GM19238 (cell line): Measurements from ENCODE around the gene ARHGAP30.

Experiments used
- DNase-seq: peaks from one replicate; pipeline ENCODE4 v3.0.0; 2011; ENCODE audit warnings: low spot score; ENCODE audit not compliant: insufficient read length

Gene ARHGAP30

GRCh38 chr1:161091093-161091492, 21.4 kb upstream of the ARHGAP30 start:
- no peak for DNase-seq

DNA sequence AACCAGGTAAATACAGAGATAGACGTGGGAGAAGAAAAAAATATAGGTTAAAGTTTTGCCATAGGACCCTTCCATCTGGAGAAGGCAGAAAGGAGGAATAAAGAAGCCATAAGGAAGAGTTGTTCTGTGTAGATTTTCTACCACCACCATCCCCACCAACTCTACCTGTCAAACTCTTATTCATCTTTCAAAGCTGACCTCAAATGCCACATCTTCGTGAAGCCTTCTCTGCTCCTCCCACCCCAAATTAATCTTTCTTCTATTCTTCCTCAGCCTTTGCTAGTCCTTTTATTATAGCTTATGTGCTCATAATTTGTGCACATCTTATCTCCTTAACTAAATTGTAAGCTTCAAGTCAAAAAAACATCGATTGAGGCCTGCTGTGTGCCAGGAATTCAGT, 20.9 kb upstream of the ARHGAP30 start:
- no peak for DNase-seq

- DNase-seq: no peak
These were observed 20.2 kb upstream of the ARHGAP30 start for GRCh38 chr1:161089938-161090337.

GRCh38 chr1:161089251-161089924, 19.7 kb upstream of the ARHGAP30 start, which contains the start of gene NECTIN4:
TSS of gene NECTIN4 (minus strand) at chr1:161089558. CDS start at chr1:161089296, 262 bp downstream.
- DNase-seq: no peak

GRCh38 chr1:161088587-161089110, 19.0 kb upstream of the ARHGAP30 start:
- DNase-seq: no peak

GRCh38 chr1:161086457-161086856, 16.8 kb upstream of the ARHGAP30 start:
- DNase-seq: no peak

GRCh38 chr1:161085165-161085564, 15.5 kb upstream of the ARHGAP30 start:
- DNase-seq: no peak

- no peak for DNase-seq
These were observed 14.9 kb upstream of the ARHGAP30 start for GRCh38 chr1:161084597-161084988.

DNA sequence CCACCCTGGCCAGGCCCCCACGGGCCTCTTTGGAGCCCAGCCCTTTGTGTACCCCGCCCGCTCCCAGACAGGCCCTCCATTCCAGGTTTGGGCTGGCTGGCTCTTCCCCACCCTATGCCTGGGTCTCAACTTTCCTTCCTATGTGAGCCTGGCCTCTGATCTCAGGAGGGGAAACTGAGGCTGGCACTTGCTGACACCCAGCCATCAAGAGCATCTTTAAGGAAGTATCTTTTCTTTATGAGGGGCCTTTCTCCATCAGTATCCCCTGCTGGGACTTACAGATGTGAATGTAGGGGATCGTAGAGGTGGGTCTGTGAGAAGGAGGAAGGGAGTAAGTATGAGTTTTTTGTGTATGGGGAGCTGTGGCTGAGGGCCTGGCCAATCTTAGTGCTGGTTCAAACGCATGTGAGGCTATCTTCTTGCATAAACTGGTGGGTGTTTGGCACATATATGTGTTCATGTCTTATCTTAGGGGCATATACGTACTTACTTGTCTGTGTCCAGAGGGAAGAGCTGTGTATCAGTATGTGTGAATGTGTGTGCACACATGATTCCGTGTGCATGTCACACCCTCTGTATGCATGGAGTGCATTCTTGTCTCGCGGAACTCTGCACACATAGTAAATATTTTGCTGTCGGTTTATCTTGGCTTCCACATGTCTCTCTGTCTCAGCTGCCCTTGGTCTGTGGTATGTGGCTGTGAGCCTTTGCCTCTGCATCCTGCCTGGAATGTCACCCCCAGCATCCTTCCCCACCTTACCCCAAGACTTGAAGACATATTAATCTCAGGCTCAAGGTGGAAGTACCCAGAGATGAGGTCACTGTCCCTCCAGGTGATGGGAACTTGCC, 14.3 kb upstream of the ARHGAP30 start:
- no peak for DNase-seq

DNA sequence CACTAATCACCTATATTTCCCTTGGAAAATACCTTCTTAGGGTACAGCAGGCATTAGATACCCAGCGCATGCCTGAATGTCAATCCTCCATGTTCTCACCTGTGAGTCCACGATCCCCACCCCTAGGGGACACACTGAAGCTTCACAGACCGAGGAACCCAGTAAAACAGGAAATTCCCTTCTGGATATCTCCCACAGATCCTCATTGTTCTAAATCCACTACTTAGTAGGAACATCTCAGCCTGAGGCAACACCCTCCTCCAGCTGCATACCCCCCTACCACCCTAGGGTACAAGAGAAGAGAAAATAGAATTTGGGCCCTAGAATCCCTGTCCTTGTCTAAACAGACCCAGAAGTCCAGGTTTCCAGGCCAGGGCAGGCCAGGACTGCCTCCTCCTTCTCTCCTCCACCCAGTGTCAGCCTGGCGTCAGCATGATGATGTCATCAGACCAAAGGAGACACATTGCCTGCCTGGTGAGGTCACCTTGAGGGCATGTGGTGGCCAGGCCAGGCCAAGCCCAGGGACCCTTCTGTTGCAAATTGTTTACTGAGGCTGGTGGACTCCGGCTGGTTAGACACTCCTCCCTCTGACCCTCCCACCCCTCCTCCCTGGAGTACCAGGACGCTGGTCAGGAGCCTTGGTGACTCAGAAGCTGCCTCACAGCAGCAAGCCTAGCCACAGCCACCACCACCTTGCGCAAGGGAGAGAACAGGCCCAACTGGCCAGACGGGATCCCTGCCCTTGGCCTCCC, 13.5 kb upstream of the ARHGAP30 start:
- DNase-seq: no peak

- DNase-seq: no peak
These were observed 12.8 kb upstream of the ARHGAP30 start for GRCh38 chr1:161082483-161082882.

- DNase-seq: no peak
These were observed 11.8 kb upstream of the ARHGAP30 start for GRCh38 chr1:161081519-161081918.

- no peak for DNase-seq
These were observed 11.0 kb upstream of the ARHGAP30 start for GRCh38 chr1:161080441-161081405.

- no peak for DNase-seq
These were observed 9.9 kb upstream of the ARHGAP30 start for GRCh38 chr1:161079436-161080110.

GRCh38 chr1:161077426-161077825, 7.7 kb upstream of the ARHGAP30 start:
- DNase-seq: no peak

DNA sequence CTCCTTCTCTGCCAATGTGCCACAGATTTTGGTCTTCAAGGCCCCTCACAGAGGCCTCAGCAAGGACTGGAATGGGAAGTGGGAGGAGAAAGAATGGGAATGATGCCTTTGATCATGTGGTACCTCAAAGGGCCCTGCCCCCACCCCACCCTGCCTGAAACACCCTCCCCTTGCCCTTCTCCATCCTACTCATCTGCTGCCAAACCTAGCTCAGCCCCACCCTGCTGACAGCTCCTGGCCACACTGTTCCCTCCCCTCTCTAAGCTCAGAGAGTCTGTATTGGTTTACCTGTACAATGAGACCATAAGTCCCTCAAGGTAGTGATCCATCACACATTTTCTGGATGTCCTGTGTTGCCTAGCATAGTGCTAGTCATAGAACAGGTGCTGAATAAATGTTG, 6.7 kb upstream of the ARHGAP30 start:
- no peak for DNase-seq

DNA sequence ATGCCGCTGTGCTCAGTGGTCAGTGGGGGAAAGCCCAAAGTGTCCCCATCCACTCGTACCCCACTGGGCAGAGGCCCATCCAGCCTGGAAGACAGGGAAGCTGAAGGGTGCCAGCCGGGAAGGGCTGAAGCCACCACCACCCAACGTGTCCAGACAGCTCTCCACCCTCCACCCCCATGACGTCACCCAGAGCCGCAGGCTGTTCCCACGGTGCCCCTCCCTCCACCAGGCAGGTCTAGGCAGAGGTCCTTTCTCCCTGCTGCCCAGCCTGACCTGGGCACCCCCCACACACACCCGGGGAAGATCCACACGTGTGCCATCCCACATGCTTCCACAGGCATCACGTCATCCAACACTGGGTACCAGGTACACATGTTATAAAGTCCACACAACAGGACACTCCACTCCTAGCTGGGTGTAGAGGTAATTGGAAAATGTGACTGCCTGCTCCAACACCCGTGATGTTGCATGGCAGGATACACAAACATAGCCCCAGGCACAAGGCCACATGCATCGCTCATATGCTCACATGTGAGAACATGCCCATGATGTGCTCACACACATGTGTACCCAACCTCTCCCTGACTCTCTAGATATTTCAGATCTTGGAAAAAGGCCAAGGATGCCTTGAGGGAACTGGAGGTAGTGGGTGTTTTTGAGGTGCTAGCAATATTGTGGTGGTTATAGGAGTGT, 5.1 kb upstream of the ARHGAP30 start:
- no peak for DNase-seq

DNA sequence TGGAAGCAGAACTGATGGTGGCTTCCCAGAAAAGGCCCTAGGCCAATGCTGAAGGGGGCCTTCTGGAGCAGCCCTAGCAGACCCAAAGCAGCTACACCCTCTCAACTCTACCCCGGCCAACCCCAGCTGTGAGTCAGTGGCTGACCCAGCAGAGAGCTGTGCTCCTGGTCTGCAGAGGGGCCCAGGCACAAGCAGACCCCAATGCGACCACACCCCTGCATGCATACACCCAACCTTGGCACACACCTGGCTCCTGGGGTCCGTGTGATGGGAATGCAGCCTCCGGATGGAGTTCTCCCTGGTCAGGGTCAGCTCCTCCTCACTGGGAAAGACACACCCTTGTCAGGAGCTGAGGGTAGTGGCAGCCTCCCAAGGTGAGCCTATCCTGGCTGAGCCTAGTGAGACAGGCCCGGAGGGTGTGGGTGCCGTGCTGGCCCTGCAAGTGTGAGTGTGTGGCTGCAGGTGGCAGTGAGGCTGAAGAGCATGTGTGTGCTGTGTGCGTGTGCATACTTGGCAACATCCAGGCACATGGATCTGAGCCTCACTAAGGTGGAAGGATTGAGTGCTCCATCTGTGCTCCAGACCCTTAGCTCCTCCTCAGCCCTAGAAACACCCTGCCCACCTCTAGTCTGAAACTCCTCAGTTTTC, 3.9 kb upstream of the ARHGAP30 start:
- no peak for DNase-seq
